Activated naive CD8-positive, alpha-beta T cell treated with anti-CD3 and anti-CD28 coated beads, Interleukin-2, amount 10 ng/mL, durations not matched to agents 7 days and 5 days (primary cell): ENCODE measurements around the gene TMEM198. TPM values are rescaled to one million over a fixed set of nuclear protein-coding genes. Genes with fewer than 3 reads are reported as not detected.
A peak's percentile ranks its signal among the peaks of the same experiment; 100 is the strongest.

Experiments
- ATAC-seq: fragments of 150-1000 bp; cut with Tn5 transposase; one replicate; pipeline ENCODE4 v1.10.0; 2021; ENCODE audit warnings: low read depth, moderate library complexity
- POLR2A ChIA-PET: fragments of 350-600 bp; sonication (Branson Sonifier 250); formaldehyde crosslinking; loops from one replicate; lab custom pipeline; 2021; ENCODE audit warnings: antibody characterized with exemption; lab: Charles Lee
- DNase-seq: peaks from one replicate; pipeline ENCODE4 v3.0.0; 2021
- H3K27ac Mint-ChIP-seq: one replicate; pipeline ENCODE4 v1.8.0; 2022; ENCODE audit warnings: mild to moderate bottlenecking, mixed read lengths
- H3K27me3 Mint-ChIP-seq: one replicate; pipeline ENCODE4 v1.8.0; 2022; ENCODE audit warnings: mild to moderate bottlenecking, moderate library complexity, mixed read lengths
- H3K36me3 Mint-ChIP-seq: one replicate; pipeline ENCODE4 v1.8.0; 2021; ENCODE audit warnings: mild to moderate bottlenecking, mixed read lengths
- H3K4me1 Mint-ChIP-seq: one replicate; pipeline ENCODE4 v1.8.0; 2021; ENCODE audit warnings: mixed read lengths
- H3K4me3 Mint-ChIP-seq: one replicate; pipeline ENCODE4 v1.8.0; 2022; ENCODE audit warnings: mild to moderate bottlenecking, moderate library complexity, mixed read lengths
- H3K9me3 Mint-ChIP-seq: one replicate; pipeline ENCODE4 v1.8.0; 2021; ENCODE audit warnings: mixed read lengths
- microRNA-seq: library from miRNA; unstranded; fragments of <30 nt; microRNA quantifications from one replicate; pipeline ENCODE4 v1.2.0, GENCODE V29; 2022
- total RNA-seq, 2 experiments: library from RNA; stranded (reverse); gene quantifications; one replicate each; pipeline ENCODE4 v1.2.3, GENCODE V29; 2021

Gene TMEM198
- total RNA-seq, 2 experiments from 2014 or later: 0.85 to 1.1 TPM

- no peak overlapping the region for H3K27ac Mint-ChIP-seq
- H3K4me3 Mint-ChIP-seq: no peak overlapping the region
- no peaks in the 10 kb centered on the region for H3K9me3 Mint-ChIP-seq
- H3K4me1 Mint-ChIP-seq: peaks cover 5% of the 10 kb centered on the region
- ATAC-seq (no peak), DNase-seq (no peak)
- no peaks in the 10 kb centered on the region for H3K36me3 Mint-ChIP-seq
- POLR2A ChIA-PET: no interaction called here
- peaks cover 6% of the 10 kb centered on the region for H3K27me3 Mint-ChIP-seq
Observed at GRCh38 chr2:219591091-219591490, 47.3 kb downstream of the TMEM198 start.

- no peak overlapping the region for H3K27ac Mint-ChIP-seq
- H3K4me3 Mint-ChIP-seq: no peak overlapping the region
- no peaks in the 10 kb centered on the region for H3K36me3 Mint-ChIP-seq
- peaks cover 8% of the 10 kb centered on the region for H3K4me1 Mint-ChIP-seq
- H3K9me3 Mint-ChIP-seq: no peaks in the 10 kb centered on the region
- DNase-seq: no peak
- H3K27me3 Mint-ChIP-seq: peaks cover 4% of the 10 kb centered on the region
- no peak for ATAC-seq
- POLR2A ChIA-PET: no interaction called here
Observed at GRCh38 chr2:219592736-219593135, 48.9 kb downstream of the TMEM198 start.

DNA sequence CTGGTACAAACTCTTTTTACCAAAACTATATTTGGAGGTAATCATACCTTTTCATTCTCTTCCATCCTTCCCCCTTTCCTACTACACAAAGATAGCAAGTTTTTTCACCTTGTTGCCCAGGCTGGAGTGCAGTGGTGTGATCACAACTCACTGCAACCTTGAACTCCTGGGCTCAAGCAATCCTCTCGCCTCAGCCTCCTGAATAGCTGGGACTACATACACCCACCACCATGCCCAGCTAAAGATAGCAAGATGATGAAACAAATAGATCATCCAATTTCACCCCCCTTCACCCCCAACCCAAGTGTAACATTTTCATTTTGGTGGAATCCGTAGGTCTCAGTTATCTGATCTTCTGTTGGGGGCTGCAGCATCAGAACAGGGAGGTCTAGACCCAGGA, 49.3 kb downstream of the TMEM198 start:
- POLR2A ChIA-PET: no interaction called here
- Mint-ChIP-seq H3K4me3 (no peak overlapping the region), H3K9me3 (no peaks in the 10 kb centered on the region), H3K27me3 (peaks cover 4% of the 10 kb centered on the region), H3K36me3 (no peaks in the 10 kb centered on the region), H3K4me1 (peaks cover 10% of the 10 kb centered on the region), H3K27ac (no peak overlapping the region)
- DNase-seq: no peak
- no peak for ATAC-seq

- Mint-ChIP-seq H3K9me3 (no peaks in the 10 kb centered on the region), H3K27ac (peak overlapping the region; percentile 54), H3K4me3 (no peak overlapping the region), H3K4me1 (peaks cover 21% of the 10 kb centered on the region), H3K36me3 (no peaks in the 10 kb centered on the region), H3K27me3 (peaks cover 4% of the 10 kb centered on the region)
- POLR2A ChIA-PET: no interaction called here
- no peak for DNase-seq
- ATAC-seq: no peak
Observed at GRCh38 chr2:219595256-219595655, 51.4 kb downstream of the TMEM198 start.

DNA sequence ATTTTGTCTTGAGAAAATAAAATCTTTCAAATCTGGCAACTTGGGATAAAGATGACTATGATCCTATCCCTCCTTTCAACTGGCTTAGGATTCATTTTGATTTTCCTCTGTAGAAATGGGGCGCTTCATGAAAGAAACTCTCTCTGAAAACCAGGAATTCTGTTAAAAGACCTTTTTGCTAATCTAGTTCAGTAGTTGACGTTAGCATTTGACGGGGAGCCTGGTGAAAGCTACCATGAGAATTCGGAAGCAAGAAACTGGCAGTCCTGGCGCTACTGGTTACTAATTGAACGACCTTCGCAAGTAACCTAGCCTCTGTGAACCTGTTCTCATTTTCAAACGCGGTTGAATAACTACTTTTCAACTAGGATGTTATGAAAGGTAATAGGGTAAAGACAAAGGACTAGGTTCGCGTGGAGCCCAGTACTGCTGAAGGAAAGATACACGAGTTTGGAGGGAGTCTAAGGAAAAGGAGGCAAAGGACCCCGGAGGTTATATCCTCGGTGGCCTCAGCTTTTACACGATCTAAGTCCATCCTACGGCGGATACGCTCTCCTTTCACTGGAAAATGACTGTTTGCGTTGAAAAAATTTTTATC, 53.2 kb downstream of the TMEM198 start:
- no peaks in the 10 kb centered on the region for H3K9me3 Mint-ChIP-seq
- no peaks in the 10 kb centered on the region for H3K36me3 Mint-ChIP-seq
- peak overlapping the region; percentile 89 for H3K27ac Mint-ChIP-seq
- DNase-seq (no peak), ATAC-seq (no peak)
- POLR2A ChIA-PET: interaction anchor here (0.5 to 2.0 kb wide), 7 partner anchors 12 to 209 kb away, joined by 3 to 7 read pairs (median 5); partner anchors contain the start of genes CHPF, DNPEP, GMPPA and TMEM198
- H3K27me3 Mint-ChIP-seq: peaks cover 4% of the 10 kb centered on the region
- H3K4me1 Mint-ChIP-seq: peaks cover 23% of the 10 kb centered on the region
- H3K4me3 Mint-ChIP-seq: peak overlapping the region; percentile 89

- H3K27me3 Mint-ChIP-seq: peaks cover 4% of the 10 kb centered on the region
- H3K4me1 Mint-ChIP-seq: peaks cover 23% of the 10 kb centered on the region
- peak within 1 kb of the TSS; percentile 89 for H3K4me3 Mint-ChIP-seq
- H3K36me3 Mint-ChIP-seq: no peaks in the 10 kb centered on the region
- H3K27ac Mint-ChIP-seq: peak within 1 kb of the TSS; percentile 89
- ATAC-seq (peak; percentile 87), DNase-seq (peak; percentile 89)
- no peaks in the 10 kb centered on the region for H3K9me3 Mint-ChIP-seq
- POLR2A ChIA-PET: interaction anchor here (0.5 to 2.0 kb wide), 7 partner anchors 11 to 210 kb away, joined by 3 to 7 read pairs (median 5); partner anchors contain the start of genes CHPF, DNPEP, GMPPA and TMEM198
Observed at GRCh38 chr2:219597552-219598307, 53.9 kb downstream of the TMEM198 start, which contains the start of gene STK11IP. TSS of gene STK11IP (plus strand) at chr2:219597857. CDS start at chr2:219598120, 263 bp downstream.

DNA sequence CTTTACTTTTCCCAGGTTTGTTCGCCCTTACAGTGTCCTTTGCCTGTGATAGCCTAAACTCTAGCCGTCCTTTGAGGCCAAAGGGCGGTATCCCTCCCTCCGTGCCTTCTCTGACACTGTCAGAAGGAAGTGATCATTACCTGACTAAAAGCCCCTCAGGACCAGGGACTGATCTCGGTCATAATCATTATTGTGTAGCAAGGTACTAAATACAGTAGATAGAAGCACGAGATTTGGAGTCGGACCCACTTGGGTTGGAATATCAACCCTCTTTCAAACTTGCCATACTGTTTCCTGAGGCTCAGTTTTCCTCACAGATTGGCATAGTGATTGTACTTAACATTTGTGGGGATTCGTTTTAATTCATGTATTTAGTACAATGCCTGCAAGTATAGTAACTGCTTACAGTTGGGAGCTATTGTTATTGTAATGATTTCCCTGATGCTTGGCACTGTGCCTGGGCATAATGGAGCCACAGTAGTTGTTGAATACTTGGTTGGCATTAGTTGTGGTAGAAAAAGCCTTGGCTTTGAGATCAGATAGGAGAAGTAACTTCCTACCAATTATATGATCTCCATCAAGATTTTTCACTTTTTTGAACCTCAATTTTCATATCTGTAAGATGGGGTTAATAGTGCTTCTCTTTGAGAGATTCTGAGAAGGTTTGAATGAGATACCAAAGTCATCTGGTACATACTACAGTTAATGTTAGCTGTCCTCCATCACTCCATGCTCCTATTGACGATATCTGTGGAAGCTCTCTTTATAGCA, 54.7 kb downstream of the TMEM198 start:
- DNase-seq: no peak
- Mint-ChIP-seq H3K4me3 (peak overlapping the region; percentile 89), H3K9me3 (no peaks in the 10 kb centered on the region), H3K4me1 (peaks cover 23% of the 10 kb centered on the region), H3K27ac (peak overlapping the region; percentile 89), H3K27me3 (peaks cover 4% of the 10 kb centered on the region), H3K36me3 (no peaks in the 10 kb centered on the region)
- ATAC-seq: no peak
- POLR2A ChIA-PET: interaction anchor here (1.4 to 2.0 kb wide), 3 partner anchors 11 to 100 kb away, joined by 4 to 5 read pairs (median 5); partner anchors contain the start of gene GMPPA

Small RNAs within 50 kb of the gene (microRNA-seq; reads per million reads assigned to microRNA genes)
- 3.5 reads per million for gene MIR3132

Other genes with a start within 250 kb of the TMEM198 start
- not detected for gene PTPRN, start 234.6 kb upstream of the TMEM198 start, total RNA-seq
- gene RESP18, start 211.3 kb upstream of the TMEM198 start, total RNA-seq: not detected
- 10 to 100 TPM; 63.2 to 69.0 TPM for gene DNPEP, start 156.1 kb upstream of the TMEM198 start, total RNA-seq
- gene DES, start 125.7 kb upstream of the TMEM198 start, total RNA-seq: not detected
- gene SPEG, start 109.2 kb upstream of the TMEM198 start, total RNA-seq: 10 to 100 TPM; 18.1 to 23.6 TPM
- 10 to 100 TPM; 31.3 to 32.6 TPM for gene GMPPA, start 45.1 kb upstream of the TMEM198 start, total RNA-seq
- under 1 TPM; 0.08 to 0.09 TPM for gene ASIC4, start 29.5 kb upstream of the TMEM198 start, total RNA-seq
- 1 to 10 TPM; 7.7 to 8.1 TPM for gene CHPF, start 219 bp upstream of the TMEM198 start, total RNA-seq
- gene OBSL1, start 27.5 kb downstream of the TMEM198 start, total RNA-seq: not detected
- not detected for gene INHA, start 28.3 kb downstream of the TMEM198 start, total RNA-seq
- 10 to 100 TPM; 36.3 to 37.5 TPM for gene STK11IP, start 53.8 kb downstream of the TMEM198 start, total RNA-seq
- not detected for gene SLC4A3, start 83.6 kb downstream of the TMEM198 start, total RNA-seq